ENCODE data around the gene ATP5PB. TPM values are rescaled to one million over a fixed set of nuclear protein-coding genes. Genes with fewer than 3 reads are reported as not detected.

Gene ATP5PB, protein sequence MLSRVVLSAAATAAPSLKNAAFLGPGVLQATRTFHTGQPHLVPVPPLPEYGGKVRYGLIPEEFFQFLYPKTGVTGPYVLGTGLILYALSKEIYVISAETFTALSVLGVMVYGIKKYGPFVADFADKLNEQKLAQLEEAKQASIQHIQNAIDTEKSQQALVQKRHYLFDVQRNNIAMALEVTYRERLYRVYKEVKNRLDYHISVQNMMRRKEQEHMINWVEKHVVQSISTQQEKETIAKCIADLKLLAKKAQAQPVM
- 265 TPM for polyA plus RNA-seq (ENCODE audit: insufficient read length)

DNA sequence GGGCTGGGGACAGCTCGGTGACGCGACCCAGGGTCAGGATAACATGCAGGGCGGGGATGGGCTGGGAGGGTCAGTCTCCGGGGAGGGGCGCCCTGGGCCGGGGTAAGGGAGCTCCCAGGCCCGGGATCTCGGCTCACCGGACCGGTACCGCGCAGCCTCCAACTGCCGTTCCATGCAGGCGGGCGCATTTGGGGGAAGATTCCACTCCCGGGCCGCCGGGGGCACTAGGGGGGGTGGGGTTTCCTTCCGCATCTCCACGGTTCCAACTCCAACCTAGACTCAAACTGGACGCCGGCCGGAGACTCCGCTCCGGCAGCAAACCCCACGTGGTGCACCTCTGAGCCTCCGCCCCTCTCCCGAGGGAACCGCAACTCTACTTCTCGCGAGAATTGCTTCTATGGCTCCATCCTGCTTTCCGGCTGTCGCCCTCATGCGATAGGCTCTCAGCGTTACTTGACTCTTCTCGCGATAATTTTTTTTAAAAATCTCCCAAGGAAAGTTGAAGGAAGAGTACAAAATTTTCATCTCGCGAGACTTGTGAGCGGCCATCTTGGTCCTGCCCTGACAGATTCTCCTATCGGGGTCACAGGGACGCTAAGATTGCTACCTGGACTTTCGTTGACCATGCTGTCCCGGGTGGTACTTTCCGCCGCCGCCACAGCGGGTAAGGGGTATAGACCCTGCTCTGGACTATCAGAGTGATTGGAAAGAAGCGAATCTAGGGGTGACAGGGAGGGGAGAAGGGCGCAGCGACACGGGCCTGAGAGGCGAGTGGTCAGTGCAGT, at the start of gene ATP5PB, which contains the start of gene WDR77:
Gene ATP5PB (plus strand): TSS at position 547 of the 785 bp plus-strand sequence. CDS start 78 bp downstream, at position 625.
Gene WDR77 (minus strand): TSS at position 339 of the 785 bp plus-strand sequence. CDS start 87 bp downstream, at position 252.
- DNase-seq: peak; percentile 97

DNA sequence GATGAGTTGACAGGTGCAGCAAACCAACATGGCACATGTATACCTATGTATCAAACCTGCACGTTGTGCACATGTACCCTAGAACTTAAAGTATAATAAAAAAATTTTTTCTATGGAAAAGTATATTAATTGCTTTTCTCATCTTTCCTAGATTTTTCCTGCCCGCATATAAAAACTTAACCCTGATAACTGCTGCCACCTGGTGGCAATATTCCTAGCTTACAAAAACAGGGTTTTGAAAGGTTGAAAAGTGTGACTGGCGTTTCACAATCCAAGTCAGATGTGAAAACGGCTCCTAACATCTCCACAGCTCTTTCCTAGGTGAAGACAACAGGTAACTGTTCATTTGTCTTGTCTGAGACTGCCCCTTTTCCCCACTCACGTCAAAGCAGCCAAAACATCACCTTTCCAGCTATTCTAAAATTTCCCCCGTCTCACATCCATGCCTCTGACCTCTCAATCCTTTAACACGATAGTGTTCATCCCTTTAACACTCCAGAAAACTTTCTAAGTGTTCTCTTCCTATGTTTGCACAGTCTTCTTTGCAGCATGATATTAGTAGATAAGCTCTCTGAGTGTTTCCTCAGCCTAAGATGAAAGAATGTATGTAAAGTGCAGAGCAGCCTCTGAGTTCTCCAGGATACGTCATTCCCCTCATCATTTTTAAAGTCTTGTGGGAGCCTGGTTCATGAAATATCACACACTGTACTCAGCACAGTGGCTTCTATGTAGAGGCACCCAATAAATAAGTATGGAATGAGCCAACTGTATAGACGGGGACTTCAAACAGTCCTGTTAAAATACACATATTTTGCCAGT, 49.3 kb upstream of the ATP5PB start:
- peak; percentile 30 for DNase-seq

DNA sequence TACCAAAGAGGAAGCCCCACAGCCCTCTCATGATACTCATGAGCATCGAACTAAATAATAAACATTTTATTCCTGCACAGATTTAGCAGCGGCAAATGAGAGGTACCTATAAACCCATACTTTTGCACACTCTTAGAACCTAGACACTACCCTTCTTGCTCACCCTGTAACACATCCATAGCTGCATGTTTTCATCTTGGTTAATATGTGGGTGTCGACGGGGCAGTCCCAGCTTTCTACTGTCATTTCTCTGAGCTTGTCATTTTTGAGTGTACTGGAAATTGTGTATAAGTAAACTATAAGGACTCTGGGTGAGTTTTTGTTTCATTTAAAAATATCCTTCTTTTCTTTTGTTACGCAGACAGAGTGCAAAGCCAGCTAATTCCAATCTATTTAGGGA, 47.2 kb upstream of the ATP5PB start:
- no peak for DNase-seq

DNA sequence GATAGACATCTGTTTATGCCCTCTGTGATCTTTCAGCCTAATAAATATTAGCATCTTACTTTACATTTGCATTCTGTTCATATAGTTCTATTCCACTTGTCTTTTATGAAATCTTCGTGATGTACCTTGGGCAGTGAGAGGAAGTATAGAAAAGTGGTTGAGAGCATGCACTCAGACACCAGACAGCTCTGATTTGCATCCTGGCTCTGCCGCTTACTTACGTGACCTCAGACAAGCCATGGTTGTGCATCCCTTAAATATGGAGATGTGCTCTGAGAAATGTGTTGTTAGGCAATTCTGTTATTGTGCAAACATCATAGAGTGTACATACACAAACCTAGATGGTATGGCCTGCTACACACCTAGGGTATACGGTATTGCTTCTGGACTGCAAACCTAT, 44.7 kb upstream of the ATP5PB start:
- DNase-seq: no peak

DNA sequence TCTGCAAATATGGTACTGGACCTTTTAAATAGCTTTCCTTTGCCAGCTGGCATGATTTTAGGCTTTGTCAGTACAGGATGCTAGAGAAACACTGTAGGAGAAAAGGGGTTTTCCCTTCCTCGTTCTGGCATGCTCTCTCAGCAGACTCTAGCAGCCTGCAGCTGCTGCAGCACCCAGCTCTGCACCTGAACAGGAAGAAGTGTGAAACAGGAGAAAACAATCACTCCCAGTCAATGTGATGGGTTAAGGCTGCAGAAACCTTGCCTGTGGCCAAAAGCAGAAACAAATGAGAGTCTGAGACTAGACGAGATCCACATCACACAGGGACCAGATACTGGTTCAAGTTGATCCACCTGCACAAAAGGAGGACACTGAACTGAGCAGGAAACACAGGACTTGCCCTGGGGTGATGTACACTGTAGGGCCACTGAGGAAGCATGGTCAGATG, 42.9 kb upstream of the ATP5PB start:
- peak; percentile 24 for DNase-seq

DNA sequence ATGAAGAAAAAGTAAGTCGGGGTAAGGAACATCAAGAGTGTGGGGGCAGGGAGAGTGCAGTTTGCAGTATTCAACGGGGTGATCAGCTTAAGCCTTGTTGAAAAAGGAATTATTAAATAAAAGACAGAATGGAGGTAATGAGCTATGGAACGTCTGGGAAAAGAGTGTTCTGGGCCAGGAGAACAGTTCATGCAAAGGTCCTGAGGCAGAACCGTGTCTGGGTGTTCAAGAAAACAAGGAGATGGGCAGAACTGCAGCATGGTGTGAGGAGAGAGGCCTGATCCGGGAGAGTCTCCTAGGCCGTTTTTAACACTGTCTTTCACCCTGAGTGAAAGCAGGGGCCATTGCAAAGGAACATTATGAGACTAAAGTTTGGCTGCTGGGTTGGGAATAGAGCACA, 42.0 kb upstream of the ATP5PB start:
- DNase-seq: no peak

DNA sequence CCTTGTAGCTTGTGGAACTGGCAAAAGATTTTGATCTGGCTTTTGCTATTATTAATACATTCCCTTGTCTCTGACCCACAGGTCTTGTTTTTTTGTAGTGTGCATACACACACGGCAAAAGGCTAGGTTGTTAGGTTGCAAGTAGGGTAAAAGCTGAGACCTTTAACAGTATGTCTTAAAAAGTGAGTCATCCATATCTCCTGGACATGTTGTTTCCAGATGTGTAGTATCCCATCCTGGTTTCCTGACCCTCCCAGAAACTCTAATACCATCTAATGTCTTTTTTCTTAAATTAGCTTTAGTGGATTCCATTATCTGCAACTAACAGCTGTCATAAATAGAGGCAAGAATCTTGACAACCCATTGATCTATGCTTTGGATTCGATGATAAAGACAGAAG, 36.4 kb upstream of the ATP5PB start:
- no peak for DNase-seq

DNA sequence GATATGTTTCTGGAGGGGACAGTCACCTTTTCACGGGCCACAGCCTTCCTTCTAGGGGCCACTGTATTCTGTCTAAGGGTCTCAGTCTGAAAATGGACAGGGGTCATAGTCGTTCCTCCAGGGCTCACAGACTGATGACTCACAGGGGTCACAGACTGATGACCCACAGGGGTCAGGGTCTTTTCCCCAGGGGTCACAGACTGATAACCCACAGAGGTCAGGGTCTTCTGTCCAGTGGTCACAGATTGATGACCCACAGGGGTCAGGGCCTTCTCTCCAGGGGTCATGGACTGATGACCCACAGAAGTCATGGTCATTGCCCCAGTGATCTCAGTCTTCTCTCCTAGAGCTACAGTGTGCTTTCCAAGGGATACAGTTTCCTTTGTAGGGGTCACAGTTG, 34.5 kb upstream of the ATP5PB start:
- DNase-seq: no peak

DNA sequence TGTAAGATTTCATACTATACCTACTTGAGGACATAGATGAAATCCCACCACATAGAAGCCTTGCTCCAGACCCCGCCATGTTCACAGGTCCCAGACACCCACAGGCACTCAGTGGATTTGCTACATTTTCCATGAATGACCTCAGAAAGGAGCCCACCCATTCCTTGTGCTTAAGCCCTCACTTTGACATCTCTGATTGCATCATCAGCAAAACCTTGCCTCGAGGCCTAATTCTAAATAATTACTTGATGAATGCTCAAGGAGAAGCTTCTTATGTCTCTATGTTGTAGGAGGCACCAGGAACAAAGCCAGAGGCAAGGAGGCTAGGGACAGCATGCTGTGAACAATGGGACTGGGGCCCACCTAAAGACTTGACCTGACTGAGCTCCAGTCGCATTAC, 33.8 kb upstream of the ATP5PB start:
- no peak for DNase-seq

DNA sequence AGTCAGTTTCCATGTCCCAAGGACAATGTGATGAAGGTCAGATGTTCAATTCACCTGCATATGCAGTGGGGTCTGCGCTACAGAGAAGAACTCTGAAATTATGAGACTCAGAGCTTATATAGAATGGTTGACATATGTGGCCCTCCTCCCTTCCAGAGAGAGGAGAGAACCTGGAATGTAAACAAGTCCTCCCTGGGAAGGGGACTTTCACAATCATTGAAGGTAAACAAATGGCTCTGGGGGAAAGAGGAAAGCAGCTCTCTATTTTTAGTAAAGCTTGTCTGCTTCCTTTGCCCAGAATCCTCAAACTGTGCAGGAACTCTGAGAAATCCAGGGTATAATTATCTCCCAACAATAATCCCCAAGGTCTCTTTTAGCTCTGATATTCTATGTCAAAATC, 31.5 kb upstream of the ATP5PB start:
- no peak for DNase-seq

DNA sequence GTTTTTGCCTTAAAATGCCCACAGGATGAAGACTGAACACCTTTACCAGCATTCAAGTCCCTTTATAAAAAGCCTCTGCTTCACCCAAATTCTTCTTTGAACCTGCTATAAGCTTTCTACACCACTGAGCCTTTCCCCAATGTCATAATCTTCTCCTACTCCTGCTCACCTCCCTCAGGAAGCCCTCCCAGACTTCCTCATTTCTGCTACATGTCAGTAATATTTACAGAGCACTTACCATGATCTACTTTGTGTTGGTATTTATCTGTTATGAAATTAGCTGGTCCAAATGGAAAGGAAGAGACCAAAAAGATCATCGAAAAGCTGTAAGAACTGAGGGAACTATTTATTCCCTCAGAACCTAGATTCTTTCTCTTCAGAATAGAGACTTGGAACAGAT, 30.2 kb upstream of the ATP5PB start:
- no peak for DNase-seq

DNA sequence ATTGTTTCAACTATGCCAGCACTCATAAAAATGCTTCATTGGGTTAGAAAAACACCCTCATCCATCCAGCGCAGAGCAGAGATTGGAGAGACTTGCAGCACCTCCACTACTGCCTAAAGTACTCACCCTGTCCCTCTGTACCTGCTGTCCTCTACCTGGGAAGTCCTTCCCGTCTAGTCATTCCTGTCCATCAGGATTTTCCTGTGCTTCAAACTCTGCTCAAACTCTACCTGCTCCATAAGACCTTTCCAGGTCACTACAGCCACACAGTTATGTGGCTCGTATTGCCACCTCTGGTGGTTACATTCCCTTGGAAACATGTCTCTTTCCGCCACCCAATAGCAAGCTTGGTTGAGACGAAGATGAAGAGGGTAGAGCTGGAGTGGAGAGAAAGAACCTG, 28.9 kb upstream of the ATP5PB start:
- no peak for DNase-seq

DNA sequence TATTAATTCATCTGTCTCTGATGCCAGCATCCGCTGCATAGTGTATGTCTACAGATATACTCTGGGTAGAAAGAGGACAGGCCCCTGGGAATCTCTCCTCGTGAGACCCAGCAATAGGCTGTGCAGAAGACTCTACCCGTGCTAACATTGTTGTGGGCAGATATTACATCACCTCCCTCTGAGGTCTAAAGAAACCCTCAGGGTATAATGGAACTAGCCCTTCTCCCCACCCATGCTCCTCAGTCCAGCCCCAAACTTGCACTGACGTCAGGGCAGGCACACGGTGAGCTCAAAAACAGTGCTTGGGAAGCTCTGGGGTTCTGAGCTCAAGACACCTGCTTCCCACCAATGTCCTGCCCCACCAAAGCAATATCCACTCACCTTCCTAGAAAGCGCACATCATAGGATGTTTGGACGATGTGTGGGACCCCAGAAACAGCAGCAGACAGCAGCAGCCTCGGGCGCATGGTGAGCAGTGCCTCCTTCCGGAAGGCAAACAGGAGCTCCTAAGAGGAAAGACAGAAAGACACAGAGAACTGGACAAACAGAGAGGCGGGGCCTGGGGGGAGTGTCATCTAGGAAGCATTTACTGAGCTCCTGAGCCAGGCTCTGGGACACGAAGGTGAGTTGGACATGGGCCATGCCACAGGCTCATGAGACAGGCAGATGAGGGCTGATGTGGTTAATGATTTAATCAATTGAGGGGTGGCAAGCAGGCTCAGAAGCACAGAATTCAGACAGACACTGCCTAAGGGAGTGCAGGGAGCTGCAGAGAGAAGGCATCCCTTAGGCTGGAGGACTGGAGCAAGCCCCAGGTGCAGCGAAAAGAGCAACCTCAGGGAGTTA, 26.5 kb upstream of the ATP5PB start:
- no peak for DNase-seq

DNA sequence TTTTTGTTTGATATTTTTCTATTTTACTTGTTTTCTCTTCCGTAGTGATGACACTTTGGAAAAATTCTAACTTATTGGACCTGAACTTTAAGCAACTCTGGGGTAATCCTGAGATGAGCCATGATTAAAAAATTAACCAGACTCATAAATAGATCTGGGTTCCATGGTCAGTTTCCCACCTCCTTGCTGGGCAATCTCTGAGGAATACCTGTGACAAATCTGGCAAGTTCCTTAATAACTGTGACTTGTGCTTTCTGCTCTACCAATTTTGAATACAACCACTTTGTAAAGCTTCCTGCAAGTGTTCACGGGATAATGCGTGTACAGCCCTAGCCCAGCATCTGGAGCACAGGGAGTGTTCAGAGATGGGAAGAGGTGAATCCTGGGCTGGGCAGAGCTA, 25.0 kb upstream of the ATP5PB start:
- DNase-seq: no peak

DNA sequence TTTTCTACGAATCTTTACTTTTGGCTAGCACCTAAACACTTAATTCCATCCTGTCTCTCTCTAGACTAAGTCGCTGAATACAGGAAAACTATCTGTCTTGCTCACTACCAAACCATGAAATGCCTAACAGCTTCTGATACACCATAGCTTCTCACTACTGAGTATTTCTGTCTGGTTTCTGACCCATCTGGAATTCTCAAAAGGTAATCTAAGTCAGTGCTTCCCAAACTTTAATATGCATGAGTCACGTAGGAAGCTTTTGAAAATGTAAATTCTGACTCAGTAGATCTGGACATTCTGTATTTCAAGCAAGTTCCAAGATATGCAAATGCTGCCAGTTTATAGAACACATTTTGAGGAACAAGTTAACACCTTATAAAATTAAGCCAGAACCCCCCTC, 12.5 kb upstream of the ATP5PB start:
- DNase-seq: no peak

DNA sequence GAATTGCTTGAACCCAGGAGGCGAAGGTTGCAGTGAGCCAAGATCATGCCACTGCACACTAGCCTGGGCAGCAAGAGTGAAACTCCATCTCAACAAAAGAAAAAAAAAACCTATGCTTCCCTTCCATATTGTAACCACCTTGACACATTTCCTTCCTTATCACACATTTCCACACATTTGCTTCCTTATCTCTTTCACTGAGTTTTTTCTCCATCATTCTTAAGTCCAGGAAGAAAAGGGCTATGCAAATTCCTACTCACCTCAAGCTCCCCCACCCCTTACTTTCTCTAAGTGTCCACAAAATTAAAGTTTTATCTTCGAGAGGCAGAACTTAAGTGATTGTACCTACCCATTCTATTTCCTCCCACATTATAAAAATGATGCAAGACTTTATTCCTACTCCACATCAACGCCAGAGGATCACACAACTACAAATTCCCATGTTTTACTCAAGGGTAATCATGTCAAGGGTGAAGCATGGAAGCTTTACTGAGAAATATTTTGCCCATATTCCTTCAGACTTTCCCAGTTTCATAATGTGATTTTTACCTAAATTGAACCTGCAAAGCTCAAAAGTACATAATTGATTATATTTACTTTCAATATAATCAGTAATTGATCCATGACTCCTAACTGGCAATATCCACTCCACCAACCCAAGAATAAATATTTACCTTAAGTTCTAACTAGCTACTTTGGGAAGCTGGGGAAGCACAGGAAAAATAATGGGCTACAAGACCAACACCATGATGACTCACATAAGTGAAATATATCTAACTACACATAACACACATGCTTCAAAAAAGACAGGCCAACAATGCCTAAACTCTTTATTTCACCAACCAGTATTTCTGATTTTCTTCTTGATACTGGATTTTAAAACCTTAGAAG, 9.6 kb upstream of the ATP5PB start:
- DNase-seq: no peak

DNA sequence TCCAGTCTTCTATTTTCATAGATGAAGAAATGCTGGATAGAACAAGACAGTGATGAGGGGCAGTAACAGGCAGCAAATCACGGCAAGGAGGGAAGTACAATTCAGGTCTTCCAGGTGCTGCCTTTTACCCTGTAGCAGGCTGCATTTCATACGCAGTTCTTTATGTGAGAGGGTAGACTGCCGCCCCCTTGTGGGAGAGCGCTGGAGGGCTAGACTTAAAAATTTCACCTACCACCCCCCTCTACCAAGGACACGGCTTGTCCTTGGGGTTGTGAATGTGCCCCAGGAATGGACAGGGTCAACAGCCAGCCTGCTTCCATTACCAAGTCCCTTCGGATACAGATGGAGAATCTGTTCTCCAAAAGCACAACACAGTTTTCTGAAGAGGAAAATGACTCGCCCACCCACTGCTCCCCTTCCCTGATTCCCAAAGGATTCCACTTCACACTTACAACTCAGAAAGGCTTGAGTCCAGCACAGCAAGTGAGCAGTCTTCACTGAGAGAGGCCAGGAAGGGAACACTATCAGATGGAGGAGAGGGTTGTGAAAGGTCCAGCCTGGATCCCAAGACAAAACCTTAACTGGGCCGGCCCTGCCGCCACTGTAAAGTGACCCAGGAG, 7.6 kb upstream of the ATP5PB start:
- DNase-seq: no peak

DNA sequence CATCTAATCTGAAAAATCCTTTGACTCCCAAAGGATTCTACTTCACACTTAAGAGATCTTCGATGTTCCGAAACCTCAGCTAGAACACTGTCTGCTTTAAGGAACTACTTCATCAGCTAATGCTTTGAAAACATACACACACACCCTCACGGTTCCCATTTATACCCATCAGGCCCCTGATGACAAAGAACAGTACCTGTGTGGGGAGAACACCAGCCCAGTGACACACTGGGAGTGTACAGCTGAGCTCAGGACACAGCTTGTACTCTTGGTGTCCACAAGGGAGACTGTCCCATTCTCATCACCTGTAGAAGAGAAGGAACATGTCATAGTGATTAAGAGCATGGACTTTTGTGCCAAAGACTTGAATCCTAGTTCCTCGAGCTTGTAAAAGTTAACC, 6.8 kb upstream of the ATP5PB start:
- DNase-seq: no peak

DNA sequence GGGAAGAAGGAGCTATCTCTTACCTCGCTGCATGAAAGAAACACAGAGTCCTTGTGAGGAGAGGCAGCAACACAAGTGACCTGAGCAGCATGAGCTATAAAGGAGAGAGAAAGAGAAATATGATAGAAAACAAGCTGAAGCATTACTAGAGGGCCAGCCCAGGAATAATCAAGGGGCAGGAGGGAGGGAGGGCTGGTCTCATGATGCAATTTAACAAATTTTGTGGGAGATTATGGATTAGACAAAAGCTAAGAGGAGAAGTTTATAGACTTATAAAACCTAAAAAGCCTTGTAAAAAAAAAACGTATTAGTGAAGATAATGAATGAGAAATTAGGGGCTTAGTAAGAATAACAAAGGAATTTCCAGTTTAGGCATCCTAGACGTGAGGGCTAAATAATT, 5.2 kb upstream of the ATP5PB start:
- no peak for DNase-seq

DNA sequence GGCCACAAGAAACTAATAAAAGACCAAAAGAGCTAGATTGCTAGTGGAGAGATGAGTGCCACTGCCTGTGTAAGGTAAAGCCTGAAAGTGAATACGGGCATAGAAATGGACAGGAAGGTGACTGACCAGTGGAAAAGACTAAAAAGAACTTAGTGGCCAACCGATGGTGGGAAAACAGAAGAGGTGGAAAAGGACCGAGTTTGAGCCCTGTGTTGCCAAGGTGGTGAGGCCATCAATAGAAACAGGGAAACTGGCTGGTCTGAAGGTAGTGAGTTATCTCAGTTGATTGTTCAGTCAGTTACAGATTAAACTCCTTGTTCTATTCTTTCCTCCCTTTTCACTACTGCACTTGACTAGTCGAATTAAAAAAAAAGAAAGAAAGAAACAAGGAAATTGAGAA, 2.7 kb upstream of the ATP5PB start:
- DNase-seq: no peak
